GM18505 (cell line): ENCODE results near the gene FOLR1.
"Not testable (repeated sequence)": the region's sequence is repeated elsewhere in the genome, so short reads cannot be mapped to it uniquely, and the experiment has no call there.

Experiments used
- ATAC-seq: cut with Tn5 transposase; IDR thresholded peaks from one replicate; pipeline ENCODE4 v1.9.1; 2021; ENCODE audit not compliant: unreplicated experiment
- POLR2A ChIP-seq: IDR thresholded peaks from 4 replicates; pipeline ENCODE4 v1.6.1; 2011; ENCODE audit warnings: borderline replicate concordance; ENCODE audit not compliant: insufficient read depth, insufficient read length; ENCODE audit errors: extremely low read depth

Gene FOLR1

GRCh38 chr11:72202571-72202970 lies 10.6 kb downstream of the FOLR1 start:
- no peak for TF ChIP-seq POLR2A
- no peak for ATAC-seq

GRCh38 chr11:72203163-72203562 lies 11.2 kb downstream of the FOLR1 start:
- ATAC-seq, result no peak
- TF ChIP-seq POLR2A, result no peak

GRCh38 chr11:72204886-72205285 lies 12.9 kb downstream of the FOLR1 start:
- no peak for ATAC-seq

GRCh38 chr11:72206794-72207193 lies 14.9 kb downstream of the FOLR1 start:
- ATAC-seq, result not testable (repeated sequence)

More at GRCh38 chr11:72204886-72205285, 12.9 kb downstream of the FOLR1 start:
- no peak for TF ChIP-seq POLR2A

- ATAC-seq, result no peak
These were observed 16.3 kb downstream of the FOLR1 start for GRCh38 chr11:72208281-72208680.

GRCh38 chr11:72209101-72209500 lies 17.2 kb downstream of the FOLR1 start:
- ATAC-seq, result no peak
- TF ChIP-seq POLR2A, result no peak

More at GRCh38 chr11:72208281-72208680, 16.3 kb downstream of the FOLR1 start:
- TF ChIP-seq POLR2A, result no peak

GRCh38 chr11:72216638-72217037 lies 24.7 kb downstream of the FOLR1 start, which contains the start of gene FOLR2:
TSS of gene FOLR2 (plus strand) at chr11:72216794. CDS start at chr11:72218585, 1,791 bp downstream.
- TF ChIP-seq POLR2A, result no peak

GRCh38 chr11:72217841-72218240 lies 25.9 kb downstream of the FOLR1 start:
- ATAC-seq, result no peak
- no peak for TF ChIP-seq POLR2A

More at GRCh38 chr11:72216638-72217037, 24.7 kb downstream of the FOLR1 start, which contains the start of gene FOLR2:
- no peak for ATAC-seq

GRCh38 chr11:72218251-72218745 lies 26.4 kb downstream of the FOLR1 start:
- no peak for ATAC-seq
- no peak for TF ChIP-seq POLR2A

GRCh38 chr11:72220696-72221363 lies 28.9 kb downstream of the FOLR1 start:
- ATAC-seq, result no peak
- no peak for TF ChIP-seq POLR2A

- ATAC-seq, result no peak
- no peak for TF ChIP-seq POLR2A
These were observed 29.6 kb downstream of the FOLR1 start for GRCh38 chr11:72221386-72222075.

GRCh38 chr11:72222106-72222891 lies 30.4 kb downstream of the FOLR1 start:
- TF ChIP-seq POLR2A, result no peak
- no peak for ATAC-seq

GRCh38 chr11:72222907-72223614 lies 31.1 kb downstream of the FOLR1 start:
- ATAC-seq, result peak; percentile 62
- TF ChIP-seq POLR2A, result no peak
